ENCODE measurements around the gene STXBP3.

Gene STXBP3

GRCh38 chr1:108842525-108843181 is 96.2 kb downstream of the STXBP3 start:
- DNase-seq (ENCODE audit: low spot score) = no peak

- no peak for DNase-seq (ENCODE audit: low spot score)
These were observed 97.1 kb downstream of the STXBP3 start for GRCh38 chr1:108843390-108844137.

- no peak for DNase-seq (ENCODE audit: low spot score)
These were observed 99.0 kb downstream of the STXBP3 start for GRCh38 chr1:108845446-108845845.

DNA sequence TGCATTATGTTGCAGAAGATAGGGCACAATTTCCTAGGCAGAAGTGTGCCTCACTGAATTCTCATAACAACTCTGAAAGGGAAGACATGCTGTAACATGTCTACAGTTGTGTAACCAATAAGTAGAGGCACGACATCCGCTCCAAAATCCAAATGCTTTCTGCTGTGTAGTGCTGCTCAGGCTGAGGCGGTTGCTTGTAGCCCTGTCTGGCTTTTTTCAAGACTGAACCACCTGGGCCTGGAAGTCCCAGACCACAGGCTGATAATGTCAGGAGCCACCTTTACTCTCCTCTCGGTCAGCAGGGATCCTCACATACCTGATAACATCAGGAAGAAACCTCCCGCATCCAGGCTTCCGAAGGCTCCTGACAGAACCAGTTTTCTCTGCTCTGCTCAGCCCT is 99.5 kb downstream of the STXBP3 start:
- DNase-seq (ENCODE audit: low spot score) = no peak

- DNase-seq (ENCODE audit: low spot score) = no peak
These were observed 101.0 kb downstream of the STXBP3 start for GRCh38 chr1:108847494-108847893.

DNA sequence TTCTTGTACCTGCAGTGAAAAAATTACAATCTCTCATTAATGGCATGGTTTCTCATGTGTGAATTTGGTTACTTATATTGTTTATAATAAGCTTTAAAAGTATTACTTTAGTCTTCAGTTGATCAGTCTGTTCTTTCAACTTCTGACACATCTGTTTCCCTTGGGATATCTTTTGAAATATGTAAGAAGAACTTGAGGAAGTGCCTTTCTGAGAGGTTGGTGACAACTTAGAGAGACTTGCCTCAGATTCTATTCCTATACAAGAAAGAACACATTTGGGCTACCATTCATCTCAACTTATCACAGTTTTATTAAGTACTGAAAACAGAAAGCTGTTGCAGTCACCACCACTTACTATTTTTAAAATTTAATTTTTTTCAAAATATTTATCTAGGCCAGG is 102.3 kb downstream of the STXBP3 start:
- DNase-seq (ENCODE audit: low spot score) = no peak

GRCh38 chr1:108850929-108851328 is 104.5 kb downstream of the STXBP3 start:
- no peak for DNase-seq (ENCODE audit: low spot score)

DNA sequence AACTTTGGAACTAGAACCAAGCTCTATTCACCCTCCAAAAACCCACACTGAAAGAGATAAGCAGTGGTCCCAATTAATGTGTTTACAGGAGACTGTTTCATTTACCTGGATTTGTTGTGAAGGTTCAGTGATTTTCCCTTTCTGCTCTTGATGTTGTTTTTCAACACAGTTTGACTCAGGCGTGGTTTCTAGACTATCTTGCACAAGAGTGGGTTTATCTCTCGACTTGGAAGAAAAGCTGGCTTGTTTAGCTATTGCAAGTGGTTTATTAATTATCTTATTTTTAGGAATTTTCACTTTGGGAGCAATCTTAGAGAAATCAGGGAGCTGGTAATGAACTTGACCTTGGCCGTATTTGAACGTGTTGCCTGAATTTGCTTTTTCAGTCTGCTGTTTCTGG is 105.1 kb downstream of the STXBP3 start:
- no peak for DNase-seq (ENCODE audit: low spot score)

DNA sequence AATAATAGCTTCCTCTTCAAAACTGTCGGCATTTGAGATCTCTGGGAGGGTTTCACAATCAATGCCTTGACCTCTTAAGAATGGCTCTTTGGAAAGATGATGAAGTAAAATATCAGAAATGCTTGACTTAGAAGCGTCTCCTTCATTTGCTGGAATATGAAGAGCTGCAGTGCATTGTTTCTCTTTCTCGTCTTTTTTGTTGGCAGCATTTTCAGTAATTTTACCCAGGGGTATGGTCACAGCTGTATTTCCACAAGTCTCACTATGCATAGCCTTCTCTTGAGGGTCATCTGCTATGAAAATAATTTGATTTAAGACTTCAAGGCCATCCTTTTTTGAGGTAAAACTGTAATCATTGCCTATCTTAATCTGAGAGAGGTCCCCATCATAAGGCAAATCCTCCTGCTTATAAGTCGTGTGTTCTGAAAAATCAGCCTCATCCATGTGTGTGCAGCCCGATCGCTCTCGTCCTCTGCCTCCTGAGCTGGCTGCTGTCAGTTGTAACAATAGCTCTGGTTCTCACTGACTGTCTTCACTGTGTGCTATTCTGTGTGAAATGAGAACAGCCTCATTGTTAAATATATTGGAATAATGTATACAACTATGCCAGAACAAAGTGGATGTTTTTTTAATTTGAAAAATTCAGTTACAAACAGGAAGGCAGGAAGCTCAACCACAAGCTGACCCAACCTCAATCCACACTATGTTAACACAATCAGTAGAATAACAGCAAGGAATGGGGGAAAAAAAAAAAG is 105.9 kb downstream of the STXBP3 start:
- DNase-seq (ENCODE audit: low spot score) = peak; percentile 80

DNA sequence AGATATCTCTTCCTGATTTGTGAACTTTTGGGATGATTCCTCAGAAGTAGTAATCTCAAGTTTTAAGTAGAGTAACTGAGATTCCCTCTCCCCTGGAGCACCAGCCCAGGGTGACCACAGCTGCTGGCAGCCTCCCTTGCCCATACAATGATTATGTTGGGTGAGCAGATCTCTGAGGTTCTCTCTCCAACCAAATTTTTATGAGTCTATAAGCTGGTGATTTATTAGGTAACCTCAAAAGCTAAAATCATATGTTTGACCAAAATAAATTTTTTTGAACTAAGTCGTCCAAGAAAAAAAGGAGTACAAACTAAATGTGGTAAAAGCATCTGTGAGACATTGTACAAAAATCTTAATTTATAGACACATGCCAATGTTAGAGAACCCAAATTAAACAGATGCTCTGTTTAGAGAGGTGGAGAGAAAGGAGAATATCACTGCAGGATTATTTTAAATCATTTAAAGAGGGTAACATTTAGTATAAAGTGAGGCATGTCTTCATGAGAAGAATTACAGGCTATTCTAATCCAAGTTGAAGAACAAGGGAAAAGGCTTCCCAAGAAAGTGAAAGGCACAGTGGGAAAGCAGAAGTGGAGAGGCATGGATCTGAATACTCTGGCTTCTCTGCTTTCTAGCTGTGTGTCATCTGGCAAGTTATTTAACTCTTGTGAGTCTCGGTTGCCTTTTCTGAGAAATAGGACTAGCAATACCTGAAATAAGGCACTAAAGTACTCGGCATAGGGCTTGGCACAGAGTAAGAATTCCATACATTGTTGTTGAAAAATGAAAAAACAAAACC is 107.9 kb downstream of the STXBP3 start:
- no peak for DNase-seq (ENCODE audit: low spot score)

DNA sequence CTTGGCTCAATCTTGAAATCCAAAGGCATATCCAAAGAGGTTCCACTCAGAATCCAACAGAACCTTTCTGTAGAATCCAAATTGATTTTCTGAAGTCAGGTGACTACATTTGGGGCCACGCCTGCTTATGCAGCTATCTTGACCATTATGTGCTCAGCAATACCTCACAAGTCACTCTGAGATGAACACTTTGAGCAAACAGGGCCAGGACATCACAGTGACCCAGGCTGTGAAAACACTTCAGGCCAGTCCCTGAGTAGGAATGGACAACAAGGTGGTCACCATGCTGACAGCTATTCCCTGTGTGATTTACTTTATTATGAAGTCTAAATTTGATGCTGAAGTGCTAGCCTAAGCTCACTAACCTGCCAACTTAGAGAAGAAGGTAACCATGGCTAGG is 110.5 kb downstream of the STXBP3 start, which contains the start of gene AKNAD1:
Gene AKNAD1, minus strand, starts transcription at position 101 of the 400 bp plus-strand sequence. CDS start 4,430 bp downstream, outside the sequence.
- no peak for DNase-seq (ENCODE audit: low spot score)

GRCh38 chr1:108858230-108858950 is 111.9 kb downstream of the STXBP3 start:
- no peak for DNase-seq (ENCODE audit: low spot score)
